ENCODE data around the gene ABCC4.

The ABCC4 gene

DNA sequence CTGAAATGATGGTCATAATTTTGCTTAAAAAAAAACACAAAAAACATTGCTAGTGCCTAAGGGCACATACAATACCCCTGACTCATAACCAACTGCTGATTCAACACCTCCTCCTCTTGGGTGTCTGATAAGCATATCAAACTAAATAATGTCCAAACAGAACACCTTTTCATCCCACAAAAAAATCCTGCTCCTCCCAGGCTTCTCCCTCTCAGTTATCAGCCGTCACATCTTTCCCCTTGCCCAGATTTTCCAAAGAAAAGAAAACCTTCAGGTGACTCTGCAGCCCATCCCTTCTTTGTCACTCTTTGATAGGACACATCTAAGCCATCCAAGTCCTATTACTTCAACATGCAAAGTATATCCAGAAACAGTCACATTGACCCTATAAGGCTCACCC is 46.9 kb downstream of the ABCC4 start:
- DNase-seq: no peak

DNA sequence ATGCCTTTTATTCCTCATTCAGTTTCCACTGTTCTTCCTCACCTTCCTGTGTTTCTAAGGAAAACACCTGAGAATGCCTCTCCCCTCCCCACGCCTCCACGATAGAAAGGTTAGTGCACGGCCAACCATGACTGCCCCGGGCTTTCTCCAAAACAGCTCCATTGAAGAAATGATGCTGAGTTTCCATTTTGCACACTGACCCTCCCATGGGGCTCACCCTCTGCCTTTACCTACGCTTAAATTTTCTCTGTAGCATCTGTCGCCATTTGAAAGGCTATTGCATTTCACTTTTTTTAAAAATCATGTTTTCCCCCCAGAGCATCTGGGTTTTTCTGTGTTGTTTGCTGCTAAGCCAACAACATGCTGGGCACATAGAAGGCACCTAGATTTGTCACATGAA is 48.2 kb downstream of the ABCC4 start:
- no peak for DNase-seq

GRCh38 chr13:95251641-95252040 is 49.6 kb downstream of the ABCC4 start:
- no peak for DNase-seq

DNA sequence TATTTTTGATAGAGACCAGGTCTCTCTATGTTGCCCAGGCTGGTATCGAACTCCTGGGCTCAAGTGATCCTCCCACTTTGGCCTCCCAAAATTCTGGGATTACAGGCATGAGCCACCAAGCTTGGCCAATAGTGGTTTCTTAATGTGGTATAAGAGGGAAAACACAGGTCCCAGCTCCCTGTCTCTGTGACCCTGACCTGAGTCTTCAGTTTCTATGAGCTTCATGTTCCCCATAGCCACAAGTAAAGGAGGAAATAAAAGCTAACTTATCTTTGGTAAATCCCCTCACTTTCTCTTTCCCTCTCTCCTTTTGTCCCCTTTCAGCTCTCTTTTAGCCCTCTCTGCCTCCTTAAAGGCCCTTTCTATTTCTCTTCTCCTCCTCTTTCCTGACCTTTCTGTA is 50.3 kb downstream of the ABCC4 start:
- no peak for DNase-seq

- DNase-seq: no peak
Measured at GRCh38 chr13:95248953-95249352, 52.3 kb downstream of the ABCC4 start.

- DNase-seq: no peak
Measured at GRCh38 chr13:95247852-95248251, 53.4 kb downstream of the ABCC4 start.

- DNase-seq: no peak
Measured at GRCh38 chr13:95247171-95247570, 54.1 kb downstream of the ABCC4 start.

GRCh38 chr13:95246292-95247082 is 54.8 kb downstream of the ABCC4 start:
- DNase-seq: no peak

DNA sequence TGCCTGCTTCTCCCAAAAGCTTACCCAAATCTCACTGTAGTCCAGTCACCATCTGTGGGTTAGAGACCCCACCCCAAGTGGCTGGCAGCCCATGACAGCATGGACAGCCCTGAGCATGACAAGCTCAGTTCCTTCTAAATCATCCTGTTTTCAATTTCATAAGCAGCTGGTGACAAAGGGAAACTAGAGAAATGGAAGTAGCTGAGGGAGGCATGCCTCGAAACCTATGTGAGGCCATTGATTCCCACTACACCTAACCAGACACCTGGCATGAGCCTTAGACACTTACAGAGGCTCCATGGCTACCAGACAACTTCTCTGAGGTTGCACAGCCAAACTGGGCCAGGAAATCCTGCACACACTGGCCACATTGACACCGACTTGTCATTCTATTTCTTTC is 56.2 kb downstream of the ABCC4 start:
- DNase-seq: no peak

GRCh38 chr13:95243207-95243606 is 58.0 kb downstream of the ABCC4 start:
- no peak for DNase-seq

DNA sequence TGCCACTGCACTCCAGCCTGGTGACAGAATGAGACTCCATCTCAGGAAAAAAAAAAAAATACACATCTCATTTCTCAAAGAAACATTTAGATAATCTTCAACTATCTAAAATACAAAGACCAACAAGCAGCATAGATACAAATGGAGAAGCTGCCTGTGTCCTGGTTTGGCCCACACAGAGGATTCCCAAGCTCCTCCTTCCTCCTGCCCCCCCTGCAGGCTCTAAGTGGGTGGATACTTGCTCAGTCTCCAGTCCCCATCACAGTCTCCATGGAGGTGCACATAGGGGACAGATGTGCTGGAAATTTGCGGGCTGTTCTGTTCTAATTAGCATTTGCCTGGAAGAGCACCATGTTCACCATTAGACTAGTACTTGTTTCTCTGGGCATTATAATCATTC is 59.9 kb downstream of the ABCC4 start:
- DNase-seq: no peak

DNA sequence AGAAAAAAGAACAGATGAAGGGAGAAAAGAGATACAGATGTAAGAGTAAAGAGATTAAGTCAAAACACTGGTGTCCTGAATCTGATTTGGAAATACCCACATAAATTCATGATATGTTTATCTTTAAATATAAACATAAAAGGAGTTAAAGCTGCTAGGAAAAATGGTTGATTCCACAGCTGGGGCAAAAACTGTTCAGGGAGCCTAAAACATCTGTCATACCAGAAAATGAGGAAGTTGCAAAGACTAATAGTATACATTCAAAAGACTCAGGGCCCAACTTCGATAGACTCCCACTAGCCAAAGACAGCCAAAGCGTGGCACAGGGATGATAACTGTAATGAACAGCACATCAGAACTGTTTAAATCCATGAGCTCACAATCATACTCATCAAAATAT is 62.0 kb downstream of the ABCC4 start:
- no peak for DNase-seq

GRCh38 chr13:95237310-95237870 is 63.9 kb downstream of the ABCC4 start:
- DNase-seq: no peak

GRCh38 chr13:95236774-95237173 is 64.5 kb downstream of the ABCC4 start:
- DNase-seq: no peak

DNA sequence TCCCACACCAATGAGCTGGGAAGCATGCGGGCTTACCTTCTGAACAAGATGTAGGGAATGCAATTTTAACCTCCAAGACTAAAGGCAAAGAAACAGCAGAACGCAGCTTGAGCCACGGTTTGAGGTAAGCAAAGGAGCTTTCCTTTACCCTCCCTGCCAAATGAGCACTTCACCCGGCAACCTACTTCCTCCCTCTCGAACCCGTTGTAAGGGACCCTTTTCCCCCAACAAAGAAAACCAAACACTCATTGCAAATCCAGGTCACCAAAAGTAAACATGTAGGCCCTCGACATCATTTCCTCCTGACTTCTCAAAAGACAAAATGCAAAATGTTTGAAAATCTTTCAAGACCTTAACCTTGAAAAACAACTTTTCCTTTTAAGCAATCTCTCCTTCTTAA is 65.3 kb downstream of the ABCC4 start:
- DNase-seq: no peak

- no peak for DNase-seq
Measured at GRCh38 chr13:95235199-95235756, 66.0 kb downstream of the ABCC4 start.

- DNase-seq: no peak
Measured at GRCh38 chr13:95234242-95234641, 67.0 kb downstream of the ABCC4 start.

DNA sequence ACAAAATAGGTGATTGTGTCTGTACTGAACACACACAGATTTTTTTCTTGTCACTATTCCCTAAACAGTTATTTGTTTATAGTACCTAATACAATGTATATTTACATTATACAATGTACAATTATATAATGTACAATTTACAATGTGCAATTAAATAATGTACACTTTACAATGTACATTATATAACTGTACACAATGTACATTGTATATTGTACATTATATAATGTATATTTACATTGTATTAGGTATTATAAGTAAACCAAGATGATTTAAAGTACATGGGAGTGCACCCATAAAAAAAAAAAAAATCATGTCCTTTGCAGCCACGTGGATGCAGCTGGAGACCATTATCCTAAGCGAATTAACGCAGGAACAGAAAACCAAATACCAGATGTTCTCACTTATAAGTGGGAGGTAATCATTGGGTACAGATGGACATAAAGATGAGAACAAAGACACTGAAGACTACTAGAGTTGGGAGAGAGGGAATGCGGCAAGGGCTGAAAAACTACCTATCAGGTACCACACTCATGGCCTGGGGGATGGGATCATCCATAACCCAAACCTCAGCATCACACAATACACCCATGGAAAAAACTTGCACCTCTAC is 68.1 kb downstream of the ABCC4 start:
- peak in 1 of 2 experiments; percentile 19 for DNase-seq

- DNase-seq: no peak
Measured at GRCh38 chr13:95231393-95231792, 69.9 kb downstream of the ABCC4 start.

DNA sequence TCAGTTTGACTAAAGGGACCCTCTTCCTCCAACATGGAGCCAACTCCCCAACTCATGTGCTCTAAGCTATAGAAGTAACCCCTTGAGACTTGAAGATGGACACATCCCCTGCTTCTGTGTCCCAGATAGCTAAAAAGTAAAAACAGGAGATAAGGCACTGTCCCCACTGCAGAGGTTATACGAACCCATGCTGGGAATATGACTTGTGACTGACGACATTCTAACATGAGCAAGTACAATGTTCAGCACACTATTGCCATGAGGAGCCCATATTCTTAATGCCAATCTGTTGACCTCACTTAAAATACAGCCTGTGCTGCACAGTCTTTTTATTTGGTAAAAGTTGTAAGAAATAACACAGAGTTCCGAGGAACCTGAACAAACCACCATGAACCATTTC is 71.4 kb downstream of the ABCC4 start:
- DNase-seq: no peak

DNA sequence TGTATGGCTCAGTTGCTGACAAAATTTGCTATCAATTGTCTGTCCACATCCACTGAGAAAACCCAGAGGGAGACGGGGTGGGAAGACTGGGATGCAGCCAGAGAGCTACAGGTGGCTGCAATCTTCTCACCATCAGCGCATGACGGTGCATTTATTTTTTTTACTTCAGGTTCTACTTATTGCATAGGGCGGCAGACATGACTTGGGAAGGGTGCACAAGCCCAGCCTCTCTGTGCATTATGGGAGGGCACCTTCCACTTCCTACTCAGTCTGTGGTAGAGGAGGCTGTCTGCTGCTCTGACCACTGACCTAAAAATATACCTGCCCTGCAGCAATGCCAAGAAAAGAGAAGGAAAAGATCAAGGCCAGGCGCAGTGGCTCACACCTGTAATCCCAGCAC is 73.1 kb downstream of the ABCC4 start:
- DNase-seq: no peak

- DNase-seq: no peak
Measured at GRCh38 chr13:95226932-95227695, 74.1 kb downstream of the ABCC4 start.

GRCh38 chr13:95226476-95226875 is 74.8 kb downstream of the ABCC4 start:
- DNase-seq: no peak

All from NCI-H1930 (cell line).